ENCODE results near the gene PPP1R12C.
"Not testable (repeated sequence)": the region's sequence is repeated elsewhere in the genome, so short reads cannot be mapped to it uniquely, and the experiment has no call there.

PPP1R12C gene

DNA sequence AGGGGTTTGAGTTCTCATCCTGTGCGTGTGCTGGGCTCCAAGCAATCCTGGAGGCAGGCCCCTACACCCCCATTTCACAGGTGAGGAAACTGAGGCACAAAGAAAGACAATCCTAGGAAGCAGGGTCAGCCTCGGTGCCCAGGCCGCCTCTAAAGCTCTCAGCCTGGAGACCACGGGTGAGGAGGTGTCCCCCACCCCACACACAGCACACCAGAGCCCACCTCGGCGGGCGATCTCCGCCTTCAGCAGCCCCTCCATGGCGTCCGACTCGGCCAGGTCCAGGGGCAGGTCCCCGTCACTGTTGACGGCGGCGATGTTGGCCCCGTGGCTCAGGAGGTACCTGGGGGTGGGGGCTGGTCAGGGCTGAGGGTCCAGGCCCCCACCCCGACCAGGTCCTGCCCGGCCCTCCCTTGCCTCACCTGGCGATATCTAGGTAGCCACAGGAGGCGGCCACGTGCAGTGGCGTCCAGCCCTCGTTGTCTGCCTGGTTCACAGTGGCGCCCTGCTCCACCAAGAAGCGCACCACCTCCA, 5.1 kb downstream of the PPP1R12C start:
- DNase-seq (ENCODE audit: low read depth in 1 of 2, low spot score in 1 of 2) = no peak

DNA sequence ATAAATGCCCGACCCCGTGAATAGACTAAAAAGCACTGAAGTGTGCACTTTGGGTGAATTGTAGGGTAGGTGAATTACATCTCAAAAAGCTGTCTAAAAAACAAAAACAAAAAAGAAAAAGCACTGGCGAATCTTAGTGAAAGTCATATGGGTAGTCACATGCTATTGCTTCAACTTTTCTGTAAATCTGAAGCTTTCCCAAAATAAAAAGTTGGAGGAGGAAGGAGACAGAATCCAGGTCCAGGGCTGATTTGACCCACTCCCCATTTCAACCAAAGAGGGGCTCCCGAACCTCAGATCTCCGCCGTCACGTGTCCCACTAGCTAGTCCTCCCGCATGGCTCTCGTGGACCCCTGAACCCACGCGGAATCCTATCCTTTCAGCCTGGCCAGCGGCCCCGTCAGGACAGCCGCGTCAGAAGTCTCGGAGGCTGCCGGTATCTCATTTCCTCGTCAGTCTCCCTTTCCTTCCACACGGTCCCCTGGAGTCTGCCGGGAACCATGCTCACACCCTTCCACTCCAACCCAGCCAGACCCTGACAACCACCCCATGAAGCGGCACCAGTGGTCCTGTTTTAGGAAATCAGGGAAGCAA, 6.1 kb downstream of the PPP1R12C start:
- DNase-seq (ENCODE audit: low read depth in 1 of 2, low spot score in 1 of 2) = no peak

GRCh38 chr19:55109527-55110291, 7.7 kb downstream of the PPP1R12C start:
- DNase-seq (ENCODE audit: low read depth in 1 of 2, low spot score in 1 of 2) = no peak

GRCh38 chr19:55107252-55107651, 10.2 kb downstream of the PPP1R12C start:
- DNase-seq (ENCODE audit: low read depth in 1 of 2, low spot score in 1 of 2) = not testable (repeated sequence)

DNA sequence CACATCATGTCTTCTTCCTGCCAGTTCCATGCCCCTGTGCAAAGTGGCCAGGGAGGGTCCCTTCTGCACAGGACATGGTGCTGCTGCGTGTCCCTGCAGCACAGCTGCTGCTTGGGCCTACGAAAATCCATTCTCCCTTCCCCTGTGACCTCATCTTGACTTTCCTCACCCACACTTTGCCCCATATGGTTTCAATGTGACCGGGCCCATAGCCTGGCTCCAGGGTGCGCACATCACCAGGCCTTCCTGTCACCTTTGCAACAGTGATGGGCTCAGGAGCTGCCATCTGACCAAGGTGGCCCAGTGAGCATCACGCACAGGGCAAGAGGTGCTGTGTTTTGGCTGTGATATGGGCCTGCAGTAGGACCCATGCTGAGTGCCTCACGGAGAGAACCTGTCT, 10.8 kb downstream of the PPP1R12C start:
- DNase-seq (ENCODE audit: low read depth in 1 of 2, low spot score in 1 of 2) = no peak

DNA sequence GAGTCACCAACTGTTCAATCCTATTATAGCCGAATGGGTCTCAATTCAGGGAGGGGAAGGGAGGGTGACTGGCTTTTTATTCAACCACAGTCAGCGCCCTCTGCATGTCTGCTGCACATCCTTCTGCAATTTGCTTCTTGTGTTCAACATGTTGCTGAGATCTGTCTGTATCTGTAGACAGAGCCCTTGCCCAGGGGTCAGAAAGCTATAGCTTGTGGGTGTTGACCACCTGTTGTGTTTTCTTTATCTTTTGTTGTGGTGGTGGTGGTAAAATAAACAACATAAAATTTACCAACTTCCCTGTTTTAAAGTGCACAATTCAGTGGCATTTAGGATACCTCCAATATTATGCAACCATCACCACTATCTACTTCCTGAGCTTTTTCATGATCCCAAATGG, 12.2 kb downstream of the PPP1R12C start:
- DNase-seq (ENCODE audit: low read depth in 1 of 2, low spot score in 1 of 2) = no peak

DNA sequence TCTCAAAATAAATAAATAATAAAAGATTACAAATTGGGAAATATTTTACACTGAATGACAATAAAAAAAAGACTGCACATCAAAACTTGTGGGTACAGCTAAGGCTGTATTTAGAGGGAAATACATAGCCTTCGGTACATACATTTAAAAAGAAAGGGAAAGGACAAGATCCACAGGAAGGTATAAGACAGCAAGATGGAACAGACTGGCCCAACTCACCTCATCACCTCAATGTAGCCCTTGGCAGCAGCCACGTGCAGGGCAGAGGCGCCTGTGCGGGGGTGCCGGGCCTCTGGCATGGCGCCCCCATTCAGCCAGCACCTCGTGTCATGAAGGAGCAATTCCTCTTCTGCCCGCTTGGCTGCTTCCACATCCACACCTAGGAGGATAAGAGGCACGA, 14.2 kb downstream of the PPP1R12C start:
- DNase-seq (ENCODE audit: low read depth in 1 of 2, low spot score in 1 of 2) = no peak

DNA sequence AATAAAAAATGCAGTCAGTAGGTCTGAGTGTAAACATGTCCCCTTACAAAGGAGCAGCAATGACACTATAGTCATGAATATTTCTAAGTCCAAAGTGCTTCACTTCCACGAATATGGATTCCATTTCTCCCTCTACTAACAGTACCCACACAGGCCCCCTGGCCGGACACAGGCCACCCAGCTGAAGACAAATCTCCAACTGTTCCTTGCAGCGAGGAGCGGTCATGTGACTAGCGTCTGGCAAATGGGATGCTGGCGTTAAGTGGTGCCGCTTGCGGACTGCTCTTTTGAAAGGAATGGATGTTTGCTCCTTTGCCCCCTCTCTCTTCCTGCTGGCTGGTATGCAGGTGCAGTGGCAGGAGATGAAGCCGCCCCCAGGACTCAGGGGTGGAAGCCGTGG, 16.2 kb downstream of the PPP1R12C start:
- no peak for DNase-seq (ENCODE audit: low read depth in 1 of 2, low spot score in 1 of 2)

DNA sequence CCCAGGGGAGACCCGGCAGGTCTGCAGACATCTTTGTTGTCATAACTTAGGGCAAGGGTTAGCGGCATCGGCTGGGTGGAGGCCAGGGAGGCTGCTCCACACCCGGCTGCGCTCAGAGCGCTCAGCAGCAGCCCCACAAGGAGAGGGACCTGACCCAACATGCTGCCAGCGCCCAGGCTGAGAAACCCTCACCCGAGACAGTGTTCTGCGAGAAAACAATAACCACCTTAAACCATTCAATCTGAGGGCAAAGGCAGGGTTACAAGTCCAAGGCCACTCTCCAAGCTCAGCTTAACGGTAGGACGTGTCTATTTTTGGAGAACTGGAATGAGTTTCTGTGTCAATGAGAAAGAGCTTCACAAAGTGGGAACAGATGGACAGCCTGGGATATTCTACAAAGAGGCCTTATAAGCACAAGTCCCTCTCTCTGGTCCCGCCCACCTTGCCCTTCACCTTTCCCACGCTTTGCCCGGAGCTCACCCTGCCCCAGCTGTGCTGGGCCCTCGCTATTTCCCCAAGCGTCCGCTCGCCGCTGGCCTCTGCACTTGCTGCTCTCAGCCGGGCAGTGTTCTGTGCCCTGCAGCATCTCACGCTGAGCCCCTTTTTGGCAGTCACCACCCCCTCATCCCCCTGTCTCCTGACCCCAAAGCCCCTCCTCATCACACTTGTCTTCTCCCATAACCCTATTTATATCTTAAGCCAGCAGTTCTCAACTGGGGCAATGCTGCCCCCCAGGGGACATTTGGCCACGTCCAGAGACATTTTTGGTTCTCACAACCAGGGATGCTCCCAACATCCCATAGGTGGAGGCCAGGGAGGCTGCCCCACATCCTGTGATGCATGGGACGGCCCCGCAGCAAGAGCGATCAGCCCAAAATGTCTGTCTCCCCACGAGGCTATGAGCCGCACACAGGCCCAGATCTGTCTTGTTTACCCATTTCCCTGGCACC, 17.6 kb downstream of the PPP1R12C start:
- no peak for DNase-seq (ENCODE audit: low read depth in 1 of 2, low spot score in 1 of 2)

- no peak for DNase-seq (ENCODE audit: low read depth in 1 of 2, low spot score in 1 of 2)
These were observed 18.5 kb downstream of the PPP1R12C start for GRCh38 chr19:55098716-55099556.

DNA sequence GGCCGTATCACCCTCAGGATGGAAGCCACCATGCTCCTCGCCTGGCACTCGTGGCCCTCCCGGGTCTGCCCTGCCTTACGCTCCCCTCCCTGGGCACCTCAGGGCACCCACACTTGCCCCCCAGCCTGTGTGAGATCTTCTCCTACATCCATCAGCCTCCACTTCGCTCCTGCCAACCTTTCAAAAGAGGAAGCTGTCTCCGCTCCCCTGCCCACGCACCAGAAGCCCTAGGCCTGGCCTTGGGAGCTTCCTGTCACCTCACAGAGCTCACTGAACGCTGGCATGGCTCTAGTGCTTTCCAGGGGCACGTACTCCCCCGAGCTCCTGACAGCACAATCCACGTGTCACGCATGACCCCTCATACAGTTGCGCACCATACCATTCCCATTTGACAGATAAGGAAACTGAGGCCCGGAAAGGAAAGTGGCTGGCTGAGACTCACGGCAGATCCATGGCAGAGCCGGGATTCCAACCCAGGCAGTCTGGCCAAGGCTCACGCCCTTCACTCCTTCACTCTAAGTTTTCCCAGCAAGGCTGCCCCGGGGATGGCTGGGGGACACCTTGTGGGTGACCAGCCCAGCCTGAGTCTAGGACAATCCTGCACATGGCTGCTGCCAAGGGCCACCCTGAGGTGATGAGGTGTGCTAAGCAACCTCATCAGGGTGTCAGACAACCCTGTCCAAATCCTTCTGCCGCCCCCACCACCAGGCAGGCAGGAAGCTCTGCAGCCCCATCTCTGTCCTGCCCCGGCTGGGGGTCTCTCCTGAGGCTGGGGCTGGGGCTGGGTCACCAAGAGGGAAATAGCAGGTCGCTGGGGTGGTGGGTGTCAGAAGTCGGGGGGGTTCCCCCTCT, 19.3 kb downstream of the PPP1R12C start:
- no peak for DNase-seq (ENCODE audit: low read depth in 1 of 2, low spot score in 1 of 2)

GRCh38 chr19:55096061-55096701, 21.3 kb downstream of the PPP1R12C start:
- DNase-seq (ENCODE audit: low read depth in 1 of 2, low spot score in 1 of 2) = no peak

DNA sequence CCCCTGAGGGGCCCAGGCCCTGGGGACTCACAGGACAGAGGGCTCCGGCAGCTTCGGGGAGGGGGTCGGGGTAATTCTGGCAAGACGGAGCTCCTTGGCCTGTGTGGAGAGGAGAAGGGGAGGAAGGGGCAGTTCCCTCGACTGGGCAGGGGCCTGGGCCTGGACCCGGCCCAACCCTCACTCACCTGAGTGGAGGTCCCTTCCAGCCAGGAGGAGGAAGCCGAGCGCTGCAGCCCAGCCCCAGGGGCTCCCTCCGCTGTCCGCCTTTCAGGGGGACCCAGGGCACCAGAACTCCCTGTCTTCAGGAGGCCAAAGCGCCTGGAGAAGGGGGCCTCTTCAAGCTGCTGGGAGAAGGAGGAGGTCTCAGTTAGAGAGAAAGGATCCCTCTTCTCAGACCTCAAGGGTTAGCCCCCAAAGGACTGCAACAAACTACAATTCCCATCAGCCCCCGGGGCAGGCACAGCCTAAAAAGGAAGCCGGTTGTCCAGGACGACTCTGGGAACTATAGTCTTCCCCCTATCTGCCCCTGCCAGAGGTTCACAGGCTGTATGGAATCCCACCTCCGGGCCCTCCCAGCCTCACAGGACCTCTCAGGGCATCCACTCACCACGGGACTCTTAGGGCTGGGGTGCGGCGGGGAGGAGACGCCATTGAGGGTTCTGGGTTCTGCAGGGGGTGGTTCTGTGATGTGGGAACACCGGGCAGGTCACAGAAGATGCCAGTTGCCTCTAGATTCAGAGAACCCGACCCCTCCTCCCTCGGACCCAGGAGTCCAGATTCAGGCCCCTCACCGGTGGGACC, 22.0 kb downstream of the PPP1R12C start:
- DNase-seq (ENCODE audit: low read depth in 1 of 2, low spot score in 1 of 2) = no peak

DNA sequence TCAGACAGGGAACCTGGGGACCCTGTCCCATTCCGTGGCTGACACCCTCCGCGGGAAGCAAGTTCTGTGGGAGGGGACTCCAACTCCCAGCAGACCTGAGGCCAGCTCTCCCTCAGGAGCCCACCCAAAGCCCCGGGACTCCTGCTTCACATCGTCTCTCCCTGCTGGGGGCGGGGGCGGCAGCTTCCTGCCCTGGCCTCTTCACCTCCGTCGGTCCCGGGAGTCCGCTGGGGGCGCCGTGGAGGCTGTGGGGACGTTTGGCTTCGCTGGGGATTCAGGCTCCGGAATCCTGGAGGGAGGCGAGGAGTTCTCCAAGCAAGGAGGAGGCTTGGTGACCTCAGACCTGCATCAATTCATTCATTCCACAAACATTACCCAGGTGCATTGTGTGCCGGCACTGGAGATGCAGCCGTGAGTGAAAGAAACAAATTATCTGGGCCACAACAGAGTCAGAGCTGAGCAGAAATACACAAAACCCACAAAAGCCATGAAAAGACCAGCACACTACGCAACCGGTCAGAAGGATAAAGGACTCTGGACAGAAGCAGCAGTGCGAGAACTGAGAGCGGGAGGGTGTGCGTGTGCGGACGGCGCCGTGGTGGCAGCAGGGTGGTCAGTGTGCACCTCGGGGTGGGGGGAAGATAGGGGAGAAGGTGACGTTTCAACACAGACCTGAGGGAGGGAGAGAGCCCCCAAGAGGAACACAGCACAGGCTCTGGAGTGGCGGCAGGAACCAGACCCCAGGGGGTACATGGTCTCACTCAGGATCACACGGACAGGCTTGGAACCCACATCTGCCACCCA, 22.8 kb downstream of the PPP1R12C start:
- no peak for DNase-seq (ENCODE audit: low read depth in 1 of 2, low spot score in 1 of 2)

- no peak for DNase-seq (ENCODE audit: low read depth in 1 of 2, low spot score in 1 of 2)
These were observed 24.8 kb downstream of the PPP1R12C start for GRCh38 chr19:55092423-55093318.

GRCh38 chr19:55091955-55092354, 25.5 kb downstream of the PPP1R12C start:
- no peak for DNase-seq (ENCODE audit: low read depth in 1 of 2, low spot score in 1 of 2)
